HG02981 (cell line): ENCODE measurements around the gene NSD1.
"Not testable (repeated sequence)": the region's sequence is repeated elsewhere in the genome, so short reads cannot be mapped to it uniquely, and the experiment has no call there.

ENCODE experiments used
- ATAC-seq: cut with Tn5 transposase; IDR thresholded peaks from one replicate; pipeline ENCODE4 v1.9.1; 2021; ENCODE audit warnings: mild to moderate bottlenecking, moderate library complexity; ENCODE audit not compliant: unreplicated experiment

Gene NSD1

DNA sequence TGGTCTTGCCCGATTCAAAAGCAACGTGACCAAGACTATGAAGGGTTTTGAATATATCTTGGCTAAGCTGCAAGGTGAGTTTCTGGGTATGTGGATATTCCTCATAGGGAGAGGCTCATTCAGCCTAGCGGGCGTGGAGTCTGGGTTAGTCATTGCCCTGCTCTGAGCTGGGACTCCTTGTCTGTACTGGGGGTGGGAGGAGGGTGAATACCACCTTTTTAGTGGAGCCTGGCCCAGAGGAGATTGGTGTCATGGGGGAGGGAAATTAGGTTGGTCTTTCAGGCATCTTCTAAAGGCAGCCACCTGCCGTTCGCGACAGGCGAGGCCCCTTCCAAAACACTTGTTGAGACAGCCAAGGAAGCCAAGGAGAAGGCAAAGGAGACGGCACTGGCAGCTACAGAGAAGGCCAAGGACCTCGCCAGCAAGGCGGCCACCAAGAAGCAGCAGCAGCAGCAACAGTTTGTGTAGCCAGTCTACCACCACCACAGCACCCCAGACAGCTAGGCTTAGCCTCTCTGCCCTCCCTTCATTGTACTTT lies 172.6 kb downstream of the NSD1 start:
- ATAC-seq: not testable (repeated sequence)

GRCh38 chr5:177306674-177307543 lies 173.3 kb downstream of the NSD1 start:
- ATAC-seq: no peak

DNA sequence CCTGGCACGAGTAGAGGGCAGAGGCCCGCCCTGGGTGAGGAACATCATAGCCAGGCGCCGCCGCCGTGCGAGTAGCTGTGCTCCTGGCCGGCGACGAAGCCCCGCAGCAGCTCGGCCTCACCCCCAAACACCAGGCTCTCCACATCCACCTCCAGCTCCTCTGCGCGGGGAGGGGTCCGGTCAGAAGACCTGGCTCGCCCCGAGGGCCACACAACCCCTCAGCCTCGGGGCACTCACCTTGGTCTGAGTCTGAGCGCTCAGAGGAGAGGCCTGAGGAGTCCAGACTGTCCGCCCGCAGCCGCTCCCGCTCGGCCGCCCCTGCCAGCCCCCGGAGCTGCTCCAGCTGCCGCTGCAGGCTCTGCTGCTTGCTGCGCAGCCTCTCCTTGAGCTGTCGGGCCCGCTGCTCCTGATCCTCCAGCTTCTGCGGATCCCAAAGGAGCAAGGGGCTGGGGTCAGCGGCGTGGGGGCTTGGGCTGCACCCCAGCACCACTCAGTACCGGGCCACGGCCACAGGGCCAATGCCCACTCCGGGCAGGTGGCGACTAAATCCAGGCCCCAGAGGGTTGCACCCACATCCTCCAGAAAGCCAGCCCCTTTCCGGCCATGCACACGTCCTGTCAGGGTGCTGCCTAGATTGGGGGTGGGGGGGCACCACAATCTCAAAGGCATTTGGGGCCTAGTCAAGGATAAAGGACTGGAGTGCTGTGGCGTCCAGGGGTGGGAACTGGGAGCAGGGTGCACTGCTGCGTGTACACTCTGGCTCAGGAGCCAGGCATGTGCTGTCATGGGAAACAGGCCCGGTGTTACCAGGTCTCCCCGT lies 174.2 kb downstream of the NSD1 start:
- ATAC-seq: no peak

DNA sequence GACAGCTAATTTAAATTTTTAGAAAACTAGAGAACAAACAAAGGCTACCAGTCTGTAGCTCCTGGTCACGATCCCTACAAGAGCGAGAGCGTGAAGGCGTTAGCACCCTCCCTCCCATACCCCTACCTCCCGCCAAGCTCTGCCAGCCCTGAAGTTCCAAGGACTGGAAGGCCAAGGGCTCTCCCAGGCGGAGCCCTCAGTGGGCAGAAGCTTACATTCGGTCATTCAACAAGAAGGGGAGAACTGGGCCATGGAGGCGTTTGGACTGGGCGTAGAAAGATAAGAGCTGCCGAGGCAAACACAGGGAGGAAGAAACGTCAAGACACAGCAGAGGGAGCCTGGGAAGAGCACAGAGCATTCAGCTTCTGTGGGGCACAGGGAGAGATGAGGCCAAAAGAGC lies 175.2 kb downstream of the NSD1 start:
- no peak for ATAC-seq

DNA sequence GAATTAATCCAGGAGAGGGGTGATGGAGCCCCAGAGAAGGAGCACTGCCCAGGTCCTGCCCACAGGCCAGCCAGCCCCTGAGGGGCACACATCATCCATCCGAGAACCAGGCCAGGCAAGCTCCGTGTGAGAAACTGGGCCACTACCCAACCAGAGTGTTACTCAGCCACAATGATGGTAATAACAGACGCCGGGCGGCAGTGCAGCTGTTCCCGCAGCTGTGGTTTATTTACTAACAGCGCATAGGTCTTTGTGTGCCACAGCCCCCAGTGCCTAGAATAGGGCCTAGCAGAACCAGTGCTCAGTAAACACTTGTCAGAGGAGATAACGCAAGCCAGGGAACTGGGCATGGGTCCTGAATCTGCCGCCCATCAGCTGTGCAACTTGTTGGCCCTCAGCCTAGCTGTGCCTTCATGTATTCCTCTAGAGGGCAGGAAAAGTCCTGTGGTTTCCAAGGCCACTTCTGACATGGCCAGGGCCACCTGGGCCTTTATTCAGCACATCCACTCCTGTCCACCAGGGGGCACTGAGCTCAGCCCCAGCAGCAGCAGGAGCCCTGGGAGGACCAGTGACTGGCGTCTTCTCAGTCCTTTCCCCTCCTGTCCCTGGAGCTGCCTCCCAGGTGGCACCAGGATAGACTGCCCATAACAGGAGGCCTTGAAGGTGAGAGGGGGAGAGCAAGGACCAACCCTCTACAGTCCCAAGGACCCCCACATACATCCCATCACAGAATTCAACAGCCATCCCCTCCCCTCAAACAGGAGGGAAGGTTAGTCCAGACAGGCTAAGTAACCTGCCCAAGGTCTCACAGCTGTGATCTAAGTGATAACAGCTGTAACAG lies 176.0 kb downstream of the NSD1 start:
- ATAC-seq: no peak

GRCh38 chr5:177310332-177310731 lies 176.8 kb downstream of the NSD1 start:
- no peak for ATAC-seq

DNA sequence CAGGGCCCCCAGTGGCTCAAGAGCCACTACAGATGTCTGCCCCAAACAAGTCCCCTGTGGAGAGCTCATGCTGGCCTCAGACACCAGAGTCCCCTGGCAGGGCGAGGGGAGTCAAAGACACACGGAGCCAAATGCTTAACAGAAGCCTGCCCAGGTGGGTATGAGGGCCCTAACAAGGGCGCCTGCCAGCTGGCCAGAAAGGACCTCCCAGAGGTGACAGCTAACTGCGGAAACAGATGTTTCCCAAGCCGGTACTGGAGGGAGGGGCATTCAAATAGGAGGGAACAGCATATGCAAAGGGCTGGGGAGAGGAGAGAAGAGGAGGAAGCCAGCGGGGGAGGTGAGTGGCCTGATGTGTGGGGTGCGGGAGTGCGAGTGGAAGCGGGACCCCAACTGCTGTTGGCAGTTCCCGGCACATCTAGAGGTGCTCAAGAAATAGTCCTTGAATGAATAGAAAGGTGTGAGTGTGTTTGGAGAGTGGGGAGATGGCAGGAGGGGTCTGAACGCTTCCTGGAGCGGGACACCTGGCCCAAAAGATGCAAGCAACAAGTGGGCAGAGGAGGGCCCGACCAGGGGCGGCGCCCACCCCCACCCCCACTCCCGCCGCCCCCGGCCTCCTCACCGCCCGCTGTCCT lies 177.3 kb downstream of the NSD1 start:
- ATAC-seq: no peak

DNA sequence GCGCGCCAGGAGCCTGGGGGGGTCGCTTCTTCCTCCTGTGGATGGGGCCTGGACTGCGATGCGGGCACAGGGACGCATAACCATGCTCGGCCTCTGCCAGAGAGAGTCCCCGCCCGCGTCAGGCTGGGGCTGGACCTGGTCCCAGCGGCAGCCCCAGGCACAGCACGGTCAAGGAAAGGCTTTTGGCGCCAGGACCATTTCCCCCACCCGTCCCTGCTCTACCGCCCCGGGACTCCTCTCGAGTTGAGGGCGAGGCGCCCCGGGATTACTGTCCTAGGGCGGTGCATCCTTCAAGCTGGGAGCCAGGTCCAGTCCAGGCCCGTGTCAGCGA lies 177.8 kb downstream of the NSD1 start:
- no peak for ATAC-seq

DNA sequence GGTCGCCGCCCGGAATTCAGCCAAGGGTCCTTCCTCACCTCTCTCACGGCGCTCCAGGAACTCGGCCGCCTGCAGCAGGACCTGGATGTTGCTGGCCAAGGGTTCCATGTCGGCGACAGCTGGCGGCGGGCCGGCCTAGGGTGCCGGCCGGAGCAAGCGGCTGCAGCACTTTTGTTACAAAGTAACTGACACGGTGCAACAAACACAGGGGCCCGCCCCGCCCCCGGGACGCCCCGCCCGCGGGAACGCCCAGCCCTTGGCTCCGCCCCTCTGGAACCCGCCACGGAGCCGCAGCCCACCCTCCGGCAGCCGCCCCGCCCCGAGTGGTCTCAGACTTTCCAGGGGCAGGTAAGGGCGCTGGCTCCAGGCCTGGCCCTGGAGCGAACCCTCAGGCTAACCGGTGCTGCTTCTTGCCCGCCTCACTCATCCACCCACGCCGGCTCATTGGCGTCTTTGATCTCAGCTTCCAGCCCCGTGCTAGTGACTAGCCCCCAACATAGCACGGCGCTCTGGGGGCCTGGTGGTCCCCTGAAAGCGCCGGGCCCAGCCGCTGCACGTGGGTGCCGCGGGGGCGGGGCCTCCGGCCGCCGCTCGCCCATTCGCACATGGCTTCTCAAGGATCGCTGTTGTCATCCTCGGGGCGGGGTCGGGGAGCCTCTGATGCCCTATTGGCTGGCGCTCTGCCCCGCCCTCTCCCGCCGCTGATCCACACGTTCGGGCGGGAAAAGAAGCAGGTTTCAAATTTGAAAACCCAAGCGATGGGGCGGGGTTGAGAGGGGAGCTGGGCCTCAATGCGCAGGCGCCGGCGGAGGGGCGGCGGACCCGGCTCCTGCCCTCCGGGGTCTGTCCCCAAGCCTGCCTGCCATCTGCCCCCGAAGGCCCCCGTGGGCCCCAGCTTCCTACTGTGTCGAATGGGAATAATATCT lies 178.4 kb downstream of the NSD1 start, which contains the start of gene MXD3:
TSS of gene MXD3 (minus strand) at position 176 of the 926 bp plus-strand sequence. CDS start at position 108, 68 bp downstream.
- ATAC-seq: peak; percentile 70

DNA sequence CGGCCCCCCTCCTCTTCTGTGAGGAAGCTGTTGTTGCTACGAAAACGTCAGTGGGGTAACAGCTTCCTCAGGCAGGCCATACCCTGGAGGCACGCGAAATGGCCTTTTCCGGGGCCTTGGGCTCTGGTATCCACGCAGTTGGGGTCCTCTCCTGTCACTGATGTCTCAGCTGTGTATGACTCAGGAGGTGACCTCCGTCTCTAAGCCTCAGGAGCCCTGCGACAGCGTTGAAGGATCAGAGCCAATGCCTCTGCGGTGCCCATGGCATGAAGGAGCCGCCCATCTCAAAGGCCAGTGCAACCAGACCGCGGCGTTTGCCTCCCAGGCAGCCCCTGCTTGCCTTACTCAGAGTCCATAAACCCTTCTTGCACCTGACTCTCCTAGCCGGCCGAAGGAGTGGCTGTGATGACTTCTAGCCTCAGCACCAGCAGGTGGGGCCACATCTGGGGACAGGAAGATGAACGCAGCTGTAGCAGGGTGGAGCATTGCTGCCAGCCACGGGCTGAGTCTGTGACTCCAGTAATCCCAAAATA lies 179.1 kb downstream of the NSD1 start:
- peak; percentile 25 for ATAC-seq

DNA sequence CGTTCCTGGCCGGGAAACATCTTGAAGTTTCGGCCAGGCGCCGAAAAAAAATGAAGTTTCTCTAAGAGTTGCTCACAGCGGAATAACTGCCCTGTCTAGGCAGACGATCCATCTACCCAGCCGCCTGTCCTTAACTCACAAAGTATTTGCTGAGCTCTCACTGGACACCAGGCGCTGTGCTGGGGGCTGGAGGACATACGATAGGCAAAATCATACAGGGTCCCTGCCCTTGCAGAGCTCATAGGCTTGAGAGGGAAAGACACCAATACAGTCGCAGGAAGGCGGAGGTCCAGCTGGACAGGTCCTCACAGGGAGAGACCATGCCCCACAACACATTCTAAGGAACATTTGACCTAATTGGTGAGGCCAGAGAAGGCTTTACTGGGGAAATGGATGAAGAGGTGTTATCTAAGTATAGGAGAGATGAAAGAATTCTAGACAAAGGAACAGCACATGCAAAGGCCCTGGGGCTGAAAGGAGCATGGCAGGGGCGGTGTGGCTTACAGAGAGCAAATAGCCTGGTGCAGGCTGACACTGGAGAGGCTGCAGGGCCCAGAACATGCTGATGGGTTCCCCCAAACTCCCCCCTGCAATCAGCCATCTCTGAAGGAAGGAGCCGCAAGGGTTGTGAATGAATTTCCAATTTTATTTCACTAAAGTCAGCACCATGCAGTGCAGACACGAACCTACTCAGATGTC lies 180.1 kb downstream of the NSD1 start:
- no peak for ATAC-seq

GRCh38 chr5:177314376-177315342 lies 181.1 kb downstream of the NSD1 start:
- ATAC-seq: no peak

DNA sequence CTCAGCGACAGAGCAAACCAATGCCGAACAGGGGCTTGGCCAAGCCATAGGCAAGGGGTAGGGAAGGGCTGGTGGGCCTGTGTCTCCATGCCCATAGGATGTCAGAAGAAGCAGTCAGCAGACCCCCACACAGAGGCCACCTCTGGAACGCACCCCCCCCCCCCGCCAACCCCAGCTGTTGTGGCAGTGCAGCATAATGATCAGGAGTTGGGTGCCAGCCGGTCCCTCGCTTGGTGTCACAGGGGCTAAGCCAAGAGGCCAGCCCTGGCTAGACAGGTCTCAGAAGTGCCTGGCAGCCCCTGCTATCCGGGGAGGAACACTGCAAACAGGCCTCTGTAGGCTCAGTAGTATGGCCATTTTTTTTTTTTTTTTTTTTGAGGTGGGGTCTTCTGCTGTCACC lies 181.8 kb downstream of the NSD1 start:
- ATAC-seq: no peak

DNA sequence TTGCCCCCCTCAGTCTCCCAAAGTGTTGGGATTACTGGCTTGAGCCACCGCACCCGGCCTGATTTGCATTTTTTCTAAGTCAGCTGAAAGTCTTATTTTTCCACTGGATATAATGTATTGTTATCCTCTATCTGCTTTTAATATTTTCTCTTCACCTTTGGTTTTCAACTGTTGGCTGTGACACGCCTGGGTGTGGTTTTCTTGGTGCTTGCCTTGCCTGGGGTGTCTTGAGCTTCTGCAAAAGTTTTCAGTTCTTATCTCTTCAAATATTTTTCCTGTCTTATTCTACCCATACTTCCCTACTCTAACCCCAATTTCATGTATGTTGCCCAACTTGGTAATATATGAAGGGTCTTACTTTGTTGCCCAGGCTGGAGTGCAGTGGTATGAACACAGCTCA lies 182.4 kb downstream of the NSD1 start:
- ATAC-seq: no peak

GRCh38 chr5:177317959-177318377 lies 184.4 kb downstream of the NSD1 start:
- ATAC-seq: no peak

DNA sequence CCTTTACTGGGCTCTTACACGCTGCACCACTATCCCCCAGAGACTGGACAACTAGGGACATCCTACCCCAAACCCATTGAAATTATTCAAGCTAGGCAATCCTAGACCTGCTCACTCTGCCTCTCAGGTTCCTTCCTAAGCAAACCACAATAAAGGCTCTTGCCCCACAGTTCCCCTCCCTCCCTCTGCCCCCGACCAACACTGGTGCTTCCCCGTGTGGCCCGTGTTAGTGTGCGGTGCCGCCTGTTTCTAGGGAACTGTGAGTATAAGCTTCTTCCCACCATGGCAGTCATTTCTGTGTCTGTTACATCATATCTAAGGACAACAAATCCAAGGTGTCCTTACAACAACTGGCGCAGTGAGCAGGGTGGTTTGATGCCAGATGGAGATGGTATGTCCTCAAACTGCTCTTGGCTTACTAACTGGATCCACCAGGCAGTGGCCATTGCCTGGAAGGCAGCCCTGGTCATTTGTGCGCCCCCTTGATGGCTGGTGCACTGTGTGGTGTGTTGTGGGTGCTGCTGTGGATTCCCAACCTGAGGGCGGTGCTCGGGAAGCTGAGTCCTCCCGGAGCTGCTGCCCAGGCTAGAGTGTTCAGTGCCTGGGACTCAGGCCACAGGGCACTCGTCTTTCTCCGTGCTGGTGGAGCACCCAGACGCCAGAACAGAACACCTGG lies 186.5 kb downstream of the NSD1 start:
- no peak for ATAC-seq

DNA sequence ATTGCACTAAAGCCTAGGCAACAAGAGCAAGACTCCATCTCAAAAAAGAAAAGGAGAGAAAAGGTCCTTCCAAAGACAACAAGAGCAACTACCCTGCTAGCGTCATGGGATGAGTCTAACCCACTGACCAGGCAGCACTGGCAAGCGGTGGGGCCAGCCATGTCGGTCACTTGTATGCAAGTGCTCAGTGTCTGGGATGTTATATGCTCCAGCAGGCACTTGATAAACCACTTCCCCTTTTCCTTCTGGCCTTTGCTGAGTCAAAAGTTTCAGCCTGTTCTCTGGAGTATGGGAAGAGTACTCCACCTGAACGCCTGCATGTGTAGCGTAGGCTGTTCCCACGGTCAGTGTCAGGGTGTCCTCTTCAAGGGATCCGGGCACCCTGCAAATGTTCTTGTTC lies 187.3 kb downstream of the NSD1 start:
- no peak for ATAC-seq
